GM19468 (cell line): ENCODE measurements around the gene C18orf63.

ENCODE experiments used
- ATAC-seq: cut with Tn5 transposase; IDR thresholded peaks from one replicate; pipeline ENCODE4 v1.9.1; 2021; ENCODE audit warnings: mild to moderate bottlenecking, moderate library complexity, moderate number of reproducible peaks; ENCODE audit not compliant: unreplicated experiment; ENCODE audit errors: extremely low read depth

C18orf63 gene

DNA sequence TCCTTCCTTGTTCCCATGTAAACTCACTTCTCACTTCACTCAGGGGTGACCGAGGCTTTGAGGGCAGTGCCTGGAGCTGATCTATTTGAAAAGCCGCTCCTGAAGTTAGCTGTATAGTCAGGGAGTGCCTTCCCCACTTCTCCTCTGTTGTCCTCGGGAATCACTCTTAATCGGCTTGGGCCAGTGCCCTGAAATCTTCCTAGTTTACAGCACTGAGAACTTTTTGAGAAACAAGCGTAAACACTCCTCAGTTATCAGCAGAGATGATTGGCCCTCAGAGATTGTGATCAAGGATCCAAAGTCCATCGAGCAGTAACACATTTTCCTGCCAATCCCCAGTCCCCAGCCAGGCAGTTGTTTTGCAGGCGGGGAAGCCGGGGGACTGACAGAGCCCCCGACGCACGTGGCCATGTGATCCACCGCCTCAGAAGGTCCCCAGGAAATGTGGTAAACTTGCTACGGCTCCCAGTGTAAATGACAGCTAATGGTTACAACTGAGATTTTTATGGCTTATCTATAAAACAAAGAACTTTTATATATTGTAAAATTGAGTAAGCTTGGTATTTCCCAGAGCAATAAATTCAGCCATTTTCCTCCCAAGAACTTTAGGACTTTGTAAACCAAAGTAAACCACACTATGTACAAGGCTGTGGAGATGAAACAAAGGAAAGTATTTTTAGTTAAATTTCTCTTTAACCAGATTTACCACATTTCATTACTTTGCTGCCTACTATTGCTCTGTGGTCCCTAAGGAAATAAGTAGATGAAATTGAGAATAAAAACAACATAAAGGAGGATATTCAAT, 53.5 kb downstream of the C18orf63 start:
- ATAC-seq = no peak

DNA sequence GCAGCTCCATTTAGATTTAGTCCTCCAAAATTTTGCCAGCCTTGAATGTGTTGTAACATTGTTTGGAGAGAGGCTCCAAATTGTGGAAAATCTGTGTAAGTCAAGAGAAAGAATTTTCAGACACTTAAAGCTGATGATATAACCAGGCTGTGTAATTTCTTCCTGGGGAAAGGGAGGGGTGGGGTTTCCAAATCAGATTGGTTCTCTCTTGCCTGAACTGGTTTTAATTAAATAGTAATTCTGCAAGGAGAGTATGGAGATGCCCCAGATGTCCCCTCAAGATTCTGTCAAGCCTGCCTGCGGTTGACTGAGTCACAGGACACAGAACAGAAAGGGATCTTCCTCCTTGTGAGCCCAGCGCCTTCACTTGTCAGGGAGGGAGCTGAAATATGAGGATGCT, 54.5 kb downstream of the C18orf63 start:
- ATAC-seq = no peak

DNA sequence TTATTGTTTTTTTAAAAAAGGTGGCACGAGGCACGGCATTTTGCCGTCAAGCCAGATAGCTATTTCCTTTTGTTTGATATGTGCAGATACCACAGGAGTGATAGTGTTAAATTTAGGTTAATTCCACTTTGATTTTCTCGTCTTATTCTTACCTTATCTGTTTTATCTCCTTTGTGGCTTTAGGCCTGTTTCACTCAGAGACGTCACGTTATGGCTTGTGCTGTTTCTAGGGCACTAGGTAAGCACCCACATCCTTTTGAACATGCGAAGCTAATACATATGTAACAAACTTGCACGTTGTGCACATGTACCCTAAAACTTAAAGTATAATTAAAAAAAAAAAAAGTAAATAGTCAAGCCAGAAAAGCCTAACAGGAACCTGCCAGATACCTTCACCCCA, 57.8 kb downstream of the C18orf63 start:
- ATAC-seq = no peak

DNA sequence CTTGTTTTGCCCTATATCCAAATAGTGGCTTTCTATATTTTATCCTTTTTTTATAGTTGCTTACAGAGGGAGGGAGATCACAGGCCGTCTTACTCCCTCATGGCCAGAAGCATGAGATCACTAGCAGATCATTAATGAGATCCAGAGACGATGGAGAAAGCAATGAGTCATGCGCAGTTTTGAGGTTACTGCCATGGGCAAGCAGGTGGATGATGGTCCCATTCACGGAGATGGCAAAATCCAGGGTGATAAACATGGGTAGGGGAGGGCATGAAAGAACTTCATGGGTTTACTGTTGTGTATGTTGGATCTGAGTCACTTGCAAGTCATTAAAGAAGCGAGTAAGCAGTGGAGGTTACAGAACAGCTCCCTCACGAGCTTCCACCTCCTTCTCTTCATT, 60.4 kb downstream of the C18orf63 start:
- no peak for ATAC-seq

DNA sequence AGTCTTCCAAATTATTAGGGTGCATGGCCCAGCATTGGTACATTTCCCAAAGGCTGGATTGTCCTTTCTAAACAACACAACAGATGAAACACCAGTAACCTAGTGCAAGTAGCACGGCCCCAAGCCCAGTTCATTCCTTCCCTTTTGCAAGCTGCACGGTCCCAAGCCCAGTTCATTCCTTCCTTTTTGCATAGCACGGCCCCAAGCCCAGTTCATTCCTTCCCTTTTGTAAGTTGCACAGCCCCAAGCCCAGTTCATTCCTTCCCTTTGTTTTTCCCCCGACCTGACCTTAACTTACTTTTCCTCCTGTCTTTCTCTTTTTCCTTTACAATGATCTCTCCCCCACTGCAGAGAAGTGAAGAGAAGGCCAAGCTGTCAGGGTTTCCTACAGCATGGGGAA, 60.9 kb downstream of the C18orf63 start:
- no peak for ATAC-seq

DNA sequence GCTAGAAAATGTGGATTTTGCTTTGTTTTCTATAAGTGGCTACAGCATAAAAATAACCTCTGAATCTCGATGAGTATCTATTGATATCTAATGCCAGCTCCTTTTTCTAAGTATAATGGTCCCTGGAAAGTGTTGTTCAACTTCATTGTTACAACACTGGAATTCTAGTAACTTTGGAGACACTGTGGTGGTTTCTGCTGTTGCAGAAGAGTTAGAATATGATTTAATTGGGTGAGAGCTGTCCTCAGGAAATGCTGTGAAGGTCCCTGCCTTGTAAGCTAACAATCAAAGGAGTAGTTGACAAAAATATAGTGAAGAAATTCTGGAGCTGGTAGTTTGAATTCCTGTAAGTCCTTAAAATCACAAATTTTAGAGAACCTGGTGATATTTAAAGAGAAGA, 62.1 kb downstream of the C18orf63 start:
- ATAC-seq = no peak

DNA sequence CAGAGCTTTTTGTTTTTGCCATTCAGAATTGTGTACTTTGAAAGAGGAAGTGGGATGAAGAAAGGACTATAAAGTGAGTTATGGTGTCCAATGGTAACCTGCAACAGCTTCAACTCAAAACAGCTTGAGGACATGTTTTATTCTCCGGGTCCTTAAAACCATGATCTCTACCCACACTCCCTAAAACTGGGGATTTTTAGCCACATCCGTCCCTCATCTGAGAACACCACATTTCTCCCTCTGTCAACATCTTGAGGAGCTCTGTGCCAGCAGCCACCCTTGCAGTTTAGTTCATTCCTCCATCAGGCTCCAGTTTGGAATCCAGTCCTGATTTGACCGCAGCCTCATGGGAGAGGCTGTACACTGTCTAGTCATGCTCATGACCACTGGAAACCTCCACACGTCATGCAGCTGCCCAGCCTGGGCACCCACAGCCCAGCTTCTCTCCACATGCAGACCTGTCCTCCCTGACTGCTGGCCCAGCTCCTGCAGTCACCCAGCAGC, 62.6 kb downstream of the C18orf63 start:
- no peak for ATAC-seq

DNA sequence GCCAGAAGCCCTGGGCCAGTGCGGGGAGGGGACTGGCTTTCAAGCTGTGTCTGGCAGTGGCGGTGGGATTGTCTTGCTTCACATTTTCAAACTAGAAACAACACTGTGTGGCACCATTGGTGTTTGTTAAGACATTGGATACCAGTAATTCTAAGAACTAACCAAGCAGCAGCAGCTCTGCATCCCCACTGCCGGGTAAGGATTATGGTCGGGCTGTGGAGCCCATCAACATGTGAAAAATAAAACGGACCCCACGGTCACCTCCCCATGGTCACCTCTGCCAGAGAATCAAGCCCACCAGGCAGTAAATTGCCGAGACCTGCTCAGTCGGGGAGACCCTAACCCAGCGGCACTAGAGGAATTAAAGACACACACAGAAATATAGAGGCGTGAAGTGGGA, 65.3 kb downstream of the C18orf63 start:
- ATAC-seq = no peak

DNA sequence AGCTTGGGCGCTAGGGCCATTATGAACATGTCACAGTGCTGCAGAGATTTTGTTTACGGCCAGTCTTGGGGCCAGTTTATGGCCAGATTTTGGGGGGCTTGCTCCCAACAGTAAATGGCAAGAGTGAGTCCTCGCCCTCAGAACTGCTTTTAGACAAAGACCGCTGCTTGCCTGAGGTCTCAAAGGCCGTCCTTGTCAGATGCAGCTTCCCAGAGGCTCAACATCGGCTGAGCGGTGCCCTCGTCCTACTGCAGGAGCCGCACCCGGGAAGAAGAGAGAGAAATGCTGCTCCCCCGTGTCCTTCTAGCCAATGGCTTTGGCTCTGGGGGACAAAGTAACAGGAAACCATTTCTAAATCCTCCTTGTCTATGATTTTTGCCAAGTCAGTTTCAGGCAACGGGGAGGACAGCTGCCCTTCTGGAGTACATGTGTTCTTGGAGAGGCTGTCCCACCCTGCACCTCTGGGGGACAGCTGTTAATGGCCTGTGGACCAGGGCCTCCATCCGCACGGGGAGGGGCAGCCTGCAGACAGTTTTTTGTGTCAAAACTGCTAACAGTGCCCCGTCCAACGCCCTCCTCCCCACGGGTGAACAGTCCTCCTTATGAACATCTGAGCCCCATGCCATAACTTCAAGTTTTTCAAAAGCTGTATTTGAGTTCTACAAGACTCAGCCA, 66.1 kb downstream of the C18orf63 start:
- ATAC-seq = no peak

DNA sequence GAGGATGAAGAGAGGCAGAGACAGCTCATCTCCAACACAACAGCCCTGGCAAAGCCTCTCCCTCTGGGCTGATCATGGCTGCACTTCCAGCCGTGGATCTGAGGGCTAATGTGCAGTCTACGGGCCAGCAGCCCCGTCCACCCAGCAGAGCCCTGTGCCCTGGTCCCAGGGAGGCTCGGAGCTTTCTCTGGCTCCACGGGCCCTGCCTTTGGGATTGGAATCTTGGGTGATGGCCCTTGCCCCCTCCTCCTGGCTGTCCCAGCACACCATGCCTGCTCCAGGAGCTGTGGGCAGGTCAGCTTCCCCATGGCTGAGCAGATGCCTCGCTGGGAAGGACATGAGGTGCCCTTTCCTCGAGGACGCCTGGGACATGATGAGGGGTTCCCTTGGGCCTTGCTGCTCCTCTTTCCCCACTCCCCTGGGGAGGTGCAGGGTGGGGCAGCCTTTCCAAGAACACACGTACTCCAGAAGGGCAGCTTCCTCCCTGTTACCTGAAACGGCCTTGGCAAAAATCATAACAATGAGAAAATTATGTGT, 66.9 kb downstream of the C18orf63 start:
- no peak for ATAC-seq

DNA sequence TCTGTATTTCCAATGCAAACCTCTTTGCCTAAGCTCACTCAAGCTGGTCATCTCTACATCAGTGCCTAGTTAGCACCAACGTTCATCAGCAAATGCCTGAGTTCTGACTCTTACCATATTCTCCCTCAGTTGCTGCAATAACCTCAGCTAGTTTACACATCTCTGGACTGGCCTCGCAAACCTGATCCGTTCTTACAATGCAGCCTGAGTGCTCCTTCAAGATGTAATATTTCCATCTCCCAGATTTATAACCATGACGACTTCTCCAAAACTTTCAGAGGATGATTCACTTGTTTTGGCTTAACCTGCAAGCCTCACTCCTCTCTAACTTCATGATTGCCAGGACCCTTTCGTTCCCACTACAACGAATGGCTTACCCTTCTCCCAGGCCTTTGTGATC, 71.7 kb downstream of the C18orf63 start:
- no peak for ATAC-seq

DNA sequence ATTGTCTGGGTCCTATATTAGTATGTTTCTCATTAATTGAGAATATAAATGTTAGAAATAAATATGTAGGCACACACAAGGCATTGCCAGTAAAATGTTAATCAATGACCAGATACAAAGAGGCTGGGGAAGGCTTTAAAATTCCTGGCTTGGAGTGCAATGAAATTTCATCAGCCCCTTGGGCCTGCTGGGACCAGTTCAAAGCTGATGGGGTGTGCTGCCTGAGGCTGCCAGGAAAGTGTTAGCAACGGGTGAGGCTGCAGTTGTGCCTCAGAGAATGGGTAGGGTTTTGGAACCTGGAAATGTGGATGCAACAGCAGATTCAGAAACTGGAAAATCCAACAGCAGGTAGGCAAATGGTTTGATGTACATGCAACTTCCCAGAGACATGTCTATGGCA, 72.6 kb downstream of the C18orf63 start:
- ATAC-seq = no peak

DNA sequence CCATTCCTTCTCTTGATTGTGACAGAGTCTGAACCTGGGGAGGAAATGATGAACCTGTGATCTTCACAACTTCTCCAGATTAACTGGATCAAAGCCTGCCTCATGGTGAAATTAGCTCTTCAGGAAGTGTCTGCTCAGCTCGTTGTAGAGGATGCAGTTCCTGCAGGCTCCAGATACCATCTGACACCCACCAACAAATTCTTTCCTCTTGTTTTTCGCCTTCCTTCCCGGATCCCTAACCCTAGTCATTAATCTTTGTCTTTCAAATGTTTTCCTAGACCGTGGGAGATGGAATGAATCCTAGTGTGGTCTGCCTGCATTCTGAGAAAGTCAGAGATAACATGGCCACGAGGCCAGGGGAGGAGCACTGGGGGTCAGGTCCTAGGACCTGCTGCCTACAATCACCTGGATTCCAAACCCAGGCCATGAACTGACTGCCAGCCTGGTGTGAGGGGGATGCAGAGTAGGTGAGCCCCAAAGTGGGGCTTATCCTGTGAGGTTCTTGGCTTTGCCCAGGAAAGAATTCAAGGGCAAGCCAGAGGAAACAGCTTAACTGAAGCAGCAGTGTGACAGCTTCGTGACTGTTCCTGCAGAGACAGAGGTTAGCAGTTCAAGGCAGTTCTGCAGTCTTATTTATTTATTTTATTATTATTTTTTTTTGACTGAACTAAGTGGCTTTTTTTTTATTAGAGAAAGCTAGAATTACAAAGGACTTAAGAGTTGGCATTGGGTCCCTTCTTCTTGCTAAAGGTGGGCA, 73.7 kb downstream of the C18orf63 start:
- no peak for ATAC-seq

DNA sequence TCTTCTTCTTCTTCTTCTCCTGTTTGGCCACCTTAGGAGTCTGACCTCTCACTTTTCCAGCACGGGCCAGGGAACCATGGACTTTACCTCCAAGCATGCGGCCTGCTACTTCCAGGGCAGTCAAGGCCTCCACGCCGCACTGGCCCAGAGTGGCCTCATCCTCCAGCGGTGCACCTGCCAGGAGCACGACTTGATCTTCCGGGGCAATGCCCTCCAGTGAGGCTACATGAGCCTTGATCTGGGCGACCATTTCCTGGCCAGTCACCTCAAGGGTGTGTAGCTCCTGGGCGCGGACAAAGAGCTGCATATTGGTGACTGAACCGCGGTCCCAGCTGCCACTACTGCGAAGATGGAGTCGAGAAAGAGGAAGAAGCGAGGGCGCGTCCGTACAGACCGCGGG, 74.4 kb downstream of the C18orf63 start:
- ATAC-seq = no peak

DNA sequence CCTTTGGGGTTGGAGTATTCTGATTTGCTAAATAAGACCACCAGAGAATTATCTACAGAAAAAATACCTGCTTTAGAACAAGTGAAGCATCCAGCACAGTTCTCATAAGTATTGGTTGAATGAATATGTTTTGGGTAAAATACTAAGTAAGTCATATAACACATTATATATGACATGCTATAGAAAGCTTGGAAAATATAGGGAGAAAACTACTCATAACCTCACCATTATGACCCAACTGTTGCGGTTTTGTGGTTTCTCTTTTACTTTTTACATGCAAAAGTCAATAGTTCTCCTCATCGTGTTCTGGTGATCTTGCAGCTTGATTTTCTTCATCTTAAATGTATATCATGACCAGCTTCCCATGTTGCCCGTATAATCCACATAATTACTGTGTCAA, 75.3 kb downstream of the C18orf63 start:
- no peak for ATAC-seq

DNA sequence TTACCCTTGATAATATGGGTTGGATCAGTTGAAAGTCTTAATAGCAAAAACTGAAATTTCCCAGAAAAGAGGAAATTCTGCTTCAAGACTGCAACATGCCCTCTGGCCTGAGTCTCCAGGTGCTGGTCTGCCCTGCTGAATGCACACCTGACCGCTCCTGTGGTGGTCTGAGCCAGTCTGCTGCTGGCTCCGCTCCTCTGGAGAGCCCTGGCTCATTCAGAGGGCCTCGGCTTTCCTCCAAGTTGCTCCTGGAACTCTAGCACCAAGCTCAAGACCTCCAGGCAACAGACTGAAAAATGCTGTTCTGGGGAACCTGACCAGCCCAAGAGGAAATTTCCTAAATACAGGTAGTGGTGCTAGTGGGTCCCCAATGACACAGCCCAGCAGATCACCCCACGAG, 76.7 kb downstream of the C18orf63 start:
- no peak for ATAC-seq

DNA sequence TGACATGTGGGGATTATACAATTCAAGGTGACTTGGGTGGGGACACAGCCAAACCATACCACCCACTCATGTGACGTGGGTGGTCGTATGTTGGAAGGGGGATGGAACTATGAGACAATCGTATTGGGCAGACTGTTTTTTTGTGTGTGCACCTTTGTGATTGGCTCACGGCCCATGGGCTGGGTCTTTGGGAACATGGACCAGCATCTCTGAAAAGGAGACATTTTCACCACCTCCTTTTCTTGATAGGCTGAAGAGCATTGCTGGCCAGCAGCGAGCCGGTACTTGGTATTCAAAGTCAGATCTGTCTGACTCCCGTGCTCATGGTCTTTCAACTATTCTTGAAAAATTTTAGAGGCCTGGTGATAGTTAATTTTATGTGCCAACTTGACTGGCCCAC, 79.4 kb downstream of the C18orf63 start:
- ATAC-seq = no peak

DNA sequence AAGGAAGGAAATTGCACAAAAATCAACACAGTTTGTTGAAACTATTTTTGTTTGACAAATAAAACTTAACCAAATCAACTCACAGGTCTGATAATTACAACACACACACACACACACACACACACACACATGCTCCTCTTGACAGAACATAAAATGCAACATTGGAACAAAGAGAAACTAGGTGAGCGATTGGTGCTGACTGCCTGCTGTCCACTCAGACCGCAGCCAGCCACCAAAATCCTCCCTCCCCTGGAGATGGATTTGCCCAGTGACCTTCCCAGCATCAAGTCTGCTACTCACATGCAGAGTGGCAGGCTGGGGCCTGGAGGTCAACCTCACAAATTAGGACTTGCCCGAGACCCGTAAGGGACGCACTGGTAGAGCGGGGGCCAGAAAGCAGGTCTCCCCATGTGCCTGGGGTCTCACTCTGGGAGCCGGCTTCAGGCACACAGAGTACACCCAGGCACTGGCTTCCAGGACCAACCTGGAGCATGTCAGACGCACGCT, 80.1 kb downstream of the C18orf63 start:
- ATAC-seq = no peak

DNA sequence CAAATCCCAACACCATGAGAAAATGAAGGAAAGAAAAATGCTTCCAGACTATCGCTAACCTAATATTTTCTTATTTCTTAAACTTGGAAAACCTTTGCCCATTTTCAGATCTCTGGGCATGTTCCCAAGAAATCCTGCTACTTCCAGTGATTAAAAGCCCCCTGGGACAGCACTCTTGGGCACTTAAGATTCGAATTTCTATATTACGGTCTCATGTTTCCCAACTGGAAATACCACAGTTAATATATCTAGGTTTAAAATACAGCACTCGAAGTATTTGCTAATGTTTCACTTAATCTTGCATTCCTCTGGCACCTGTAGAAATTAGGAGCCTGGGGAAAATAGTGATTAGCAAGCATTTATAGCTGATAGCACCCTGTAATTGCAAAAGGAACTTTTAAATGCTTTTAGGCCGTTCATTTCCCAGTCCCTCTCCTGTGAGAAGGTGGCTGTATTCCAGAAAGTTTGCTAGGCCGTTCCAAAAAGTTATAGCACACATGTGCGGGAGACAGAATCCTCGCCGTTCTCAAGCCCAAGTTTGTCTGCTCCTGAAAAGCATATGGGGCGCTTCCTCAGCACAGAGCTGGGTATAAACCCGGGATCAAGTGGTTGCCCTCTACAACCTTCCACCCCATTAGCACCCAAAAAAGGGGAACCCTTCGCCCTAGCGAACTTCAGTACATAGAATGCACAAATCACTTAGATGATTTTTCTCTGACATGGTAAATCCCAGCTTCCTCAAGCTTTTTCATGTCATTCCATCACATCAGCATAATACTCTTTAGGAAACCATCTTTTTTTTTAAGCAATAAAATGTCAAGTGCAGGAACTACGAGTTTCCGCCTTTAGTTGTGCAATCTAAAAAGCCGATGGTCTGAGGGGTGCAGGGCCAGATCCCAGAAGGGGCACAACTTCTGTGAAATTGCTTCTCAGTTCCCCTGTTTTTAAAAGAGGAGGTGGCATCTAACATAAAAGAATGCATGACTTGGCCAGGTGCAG, 80.8 kb downstream of the C18orf63 start:
- ATAC-seq = no peak
